ENCODE measurements around the gene RPL10A. TPM values are rescaled to one million over a fixed set of nuclear protein-coding genes. Genes with fewer than 3 reads are reported as not detected.
A peak's percentile ranks its signal among the peaks of the same experiment; 100 is the strongest.
"Not testable (repeated sequence)": the region's sequence is repeated elsewhere in the genome, so short reads cannot be mapped to it uniquely, and the experiment has no call there.

The RPL10A gene
- polyA plus RNA-seq, 3 donors, result 345 to 1,242 (median 421) TPM

- peaks cover 3 to 5% (median 4%) of the 10 kb centered on the region in 3 donors for H3K27me3 Mint-ChIP-seq (ENCODE audit: low read depth in 3 of 3)
- H3K27ac Mint-ChIP-seq, result peak overlapping the region in 1 of 7 donors; percentile 80
Measured at GRCh38 chr6:35435074-35435837, 32.9 kb upstream of the RPL10A start.

GRCh38 chr6:35436071-35436857 is 31.9 kb upstream of the RPL10A start:
- Histone ChIP-seq H3K4me3 (replicated peaks in 1 of 3; ENCODE audit: low read depth in 2 of 3, low read length in 3 of 3) (no peak overlapping the region), H3K4me2 (replicated peaks; ENCODE audit: extremely low read depth, low read length, poor library complexity, severe bottlenecking) (no peak overlapping the region), H3K36me3 (replicated peaks in 1 of 2; ENCODE audit: control insufficient read depth in 1 of 2, insufficient read depth in 2 of 2, low read length in 2 of 2) (no peaks in the 10 kb centered on the region), H3K9ac (ENCODE audit: insufficient read depth, low read length, poor library complexity, severe bottlenecking) (no peak overlapping the region), H2AFZ (ENCODE audit: insufficient read depth, low read depth, low read length, poor library complexity, severe bottlenecking) (no peak overlapping the region), H3K79me2 (ENCODE audit: insufficient read depth, low read length) (no peaks in the 10 kb centered on the region), H3K9me3 (replicated peaks in 1 of 2; ENCODE audit: control insufficient read depth in 1 of 2, insufficient read depth in 1 of 2, low read length in 2 of 2) (no peaks in the 10 kb centered on the region), H4K20me1 (ENCODE audit: insufficient read depth, low read length) (no peaks in the 10 kb centered on the region), H3K27ac (ENCODE audit: low read depth in 1 of 2, low read length in 2 of 2) (no peak overlapping the region), H3K27me3 (ENCODE audit: control insufficient read depth in 2 of 2, insufficient read depth in 2 of 2, low read length in 2 of 2) (no peaks in the 10 kb centered on the region), H3K4me1 (ENCODE audit: control insufficient read depth in 1 of 2, insufficient read depth in 2 of 2, low read length in 2 of 2) (no peaks in the 10 kb centered on the region)
- no peak overlapping the region for H3K27ac Mint-ChIP-seq
- 85% methylated on average over 5 of the region's 8 CpGs for WGBS (ENCODE audit: insufficient coverage)
- peaks cover 3 to 6% (median 4%) of the 10 kb centered on the region in 3 donors for H3K27me3 Mint-ChIP-seq (ENCODE audit: low read depth in 3 of 3)
- intact Hi-C loops (cut with micrococcal nuclease), result no loop called here
- no peaks in the 10 kb centered on the region for H3K9me3 Mint-ChIP-seq
- no peak overlapping the region for H3K4me3 Mint-ChIP-seq
- H3K4me1 Mint-ChIP-seq, result peaks cover 3% of the 10 kb centered on the region
- H3K36me3 Mint-ChIP-seq, result no peaks in the 10 kb centered on the region
- DNase-seq, result no peak
- TF ChIP-seq, protein P1, sequence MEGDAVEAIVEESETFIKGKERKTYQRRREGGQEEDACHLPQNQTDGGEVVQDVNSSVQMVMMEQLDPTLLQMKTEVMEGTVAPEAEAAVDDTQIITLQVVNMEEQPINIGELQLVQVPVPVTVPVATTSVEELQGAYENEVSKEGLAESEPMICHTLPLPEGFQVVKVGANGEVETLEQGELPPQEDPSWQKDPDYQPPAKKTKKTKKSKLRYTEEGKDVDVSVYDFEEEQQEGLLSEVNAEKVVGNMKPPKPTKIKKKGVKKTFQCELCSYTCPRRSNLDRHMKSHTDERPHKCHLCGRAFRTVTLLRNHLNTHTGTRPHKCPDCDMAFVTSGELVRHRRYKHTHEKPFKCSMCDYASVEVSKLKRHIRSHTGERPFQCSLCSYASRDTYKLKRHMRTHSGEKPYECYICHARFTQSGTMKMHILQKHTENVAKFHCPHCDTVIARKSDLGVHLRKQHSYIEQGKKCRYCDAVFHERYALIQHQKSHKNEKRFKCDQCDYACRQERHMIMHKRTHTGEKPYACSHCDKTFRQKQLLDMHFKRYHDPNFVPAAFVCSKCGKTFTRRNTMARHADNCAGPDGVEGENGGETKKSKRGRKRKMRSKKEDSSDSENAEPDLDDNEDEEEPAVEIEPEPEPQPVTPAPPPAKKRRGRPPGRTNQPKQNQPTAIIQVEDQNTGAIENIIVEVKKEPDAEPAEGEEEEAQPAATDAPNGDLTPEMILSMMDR (IDR thresholded peaks at IDR 0.05), result no peak

More at GRCh38 chr6:35435074-35435837, 32.9 kb upstream of the RPL10A start:
- peaks cover 2 to 5% of the 10 kb centered on the region in 2 donors for H3K9me3 ChIP-seq (replicated peaks in 1 of 2; ENCODE audit: control insufficient read depth in 1 of 2, insufficient read depth in 1 of 2, low read length in 2 of 2)
- H3K4me2 ChIP-seq (replicated peaks; ENCODE audit: extremely low read depth, low read length, poor library complexity, severe bottlenecking), result no peak overlapping the region
- WGBS (ENCODE audit: insufficient coverage), result 93% methylated on average over 10 of the region's 16 CpGs
- H3K36me3 ChIP-seq (replicated peaks in 1 of 2; ENCODE audit: control insufficient read depth in 1 of 2, insufficient read depth in 2 of 2, low read length in 2 of 2), result no peaks in the 10 kb centered on the region
- no peaks in the 10 kb centered on the region for H4K20me1 ChIP-seq (ENCODE audit: insufficient read depth, low read length)
- no peaks in the 10 kb centered on the region for H3K4me1 ChIP-seq (ENCODE audit: control insufficient read depth in 1 of 2, insufficient read depth in 2 of 2, low read length in 2 of 2)
- no peak overlapping the region for H2AFZ ChIP-seq (ENCODE audit: insufficient read depth, low read depth, low read length, poor library complexity, severe bottlenecking)
- H3K27me3 ChIP-seq (ENCODE audit: control insufficient read depth in 2 of 2, insufficient read depth in 2 of 2, low read length in 2 of 2), result no peaks in the 10 kb centered on the region
- intact Hi-C loops (cut with micrococcal nuclease), result no loop called here
- Mint-ChIP-seq H3K36me3 (no peaks in the 10 kb centered on the region), H3K9me3 (peaks cover 1 to 8% (median 5%) of the 10 kb centered on the region in 7 donors), H3K4me3 (no peak overlapping the region), H3K4me1 (peaks cover 3% of the 10 kb centered on the region)
- no peak overlapping the region for H3K4me3 ChIP-seq (replicated peaks in 1 of 3; ENCODE audit: low read depth in 2 of 3, low read length in 3 of 3)
- DNase-seq, result no peak
- no peak overlapping the region for H3K27ac ChIP-seq (ENCODE audit: low read depth in 1 of 2, low read length in 2 of 2)
- TF ChIP-seq, protein P1 (IDR thresholded peaks at IDR 0.05), result no peak
- no peaks in the 10 kb centered on the region for H3K79me2 ChIP-seq (ENCODE audit: insufficient read depth, low read length)
- H3K9ac ChIP-seq (ENCODE audit: insufficient read depth, low read length, poor library complexity, severe bottlenecking), result peak overlapping the region; percentile 15

DNA sequence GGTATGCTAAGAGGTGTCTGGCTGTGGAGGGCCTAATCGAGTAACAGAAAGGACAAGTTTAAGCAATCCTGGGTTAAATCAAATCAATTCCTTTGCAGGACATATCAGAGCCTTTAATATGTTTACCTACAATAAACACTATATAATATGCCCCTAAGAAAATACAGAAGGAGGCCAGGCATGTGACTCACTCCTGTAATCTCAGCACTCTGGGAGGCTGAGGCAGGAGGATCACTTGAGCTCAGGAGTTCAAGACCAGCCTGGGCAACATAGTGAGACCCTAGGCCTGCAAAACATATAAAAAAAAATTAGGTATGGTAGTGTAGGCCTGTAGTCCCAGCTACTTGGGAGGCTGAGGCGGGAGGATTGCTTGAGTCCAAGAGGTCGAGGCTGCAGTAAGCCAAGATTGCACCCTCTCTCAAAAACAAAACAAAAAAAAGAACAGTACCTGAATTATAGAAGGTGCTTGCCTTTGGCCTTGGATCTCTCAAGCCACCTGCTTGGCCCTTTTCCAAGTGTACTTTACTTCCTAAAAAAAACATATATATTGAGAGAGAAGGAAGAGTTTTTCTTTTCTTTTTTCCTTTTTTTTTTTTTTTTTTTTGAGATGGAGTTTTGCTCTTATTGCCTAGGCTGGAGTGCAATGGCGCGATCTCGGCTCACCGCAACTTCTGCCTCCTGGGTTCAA is 29.7 kb upstream of the RPL10A start:
- H3K36me3 Mint-ChIP-seq; H3K9me3 Mint-ChIP-seq; H3K4me1 Mint-ChIP-seq; H3K27ac ChIP-seq (ENCODE audit: low read depth in 1 of 2, low read length in 2 of 2); H3K4me3 Mint-ChIP-seq; H3K27ac Mint-ChIP-seq; H2AFZ ChIP-seq (ENCODE audit: insufficient read depth, low read depth, low read length, poor library complexity, severe bottlenecking); H4K20me1 ChIP-seq (ENCODE audit: insufficient read depth, low read length); H3K9me3 ChIP-seq (replicated peaks in 1 of 2; ENCODE audit: control insufficient read depth in 1 of 2, insufficient read depth in 1 of 2, low read length in 2 of 2); DNase-seq; H3K4me1 ChIP-seq (ENCODE audit: control insufficient read depth in 1 of 2, insufficient read depth in 2 of 2, low read length in 2 of 2); H3K79me2 ChIP-seq (ENCODE audit: insufficient read depth, low read length); H3K27me3 ChIP-seq (ENCODE audit: control insufficient read depth in 2 of 2, insufficient read depth in 2 of 2, low read length in 2 of 2); H3K36me3 ChIP-seq (replicated peaks in 1 of 2; ENCODE audit: control insufficient read depth in 1 of 2, insufficient read depth in 2 of 2, low read length in 2 of 2); H3K9ac ChIP-seq (ENCODE audit: insufficient read depth, low read length, poor library complexity, severe bottlenecking); H3K4me3 ChIP-seq (replicated peaks in 1 of 3; ENCODE audit: low read depth in 2 of 3, low read length in 3 of 3); H3K4me2 ChIP-seq (replicated peaks; ENCODE audit: extremely low read depth, low read length, poor library complexity, severe bottlenecking); intact Hi-C loops (cut with micrococcal nuclease): not testable (repeated sequence)
- H3K27me3 Mint-ChIP-seq (ENCODE audit: low read depth in 3 of 3), result peaks cover 4 to 14% (median 6%) of the 10 kb centered on the region in 3 donors
- no CpG with 5 or more reads among the region's 7 CpGs for WGBS (ENCODE audit: insufficient coverage)

Measured in CD14-positive monocyte (primary cell).